ENCODE results near the gene TMEM156. TPM values are rescaled to one million over a fixed set of nuclear protein-coding genes. Genes with fewer than 3 reads are reported as not detected.
A peak's percentile ranks its signal among the peaks of the same experiment; 100 is the strongest.
"Not testable (repeated sequence)": the region's sequence is repeated elsewhere in the genome, so short reads cannot be mapped to it uniquely, and the experiment has no call there.

The TMEM156 gene
- total RNA-seq, 2 experiments from 2014 or later, result 27.6 to 28.2 TPM

GRCh38 chr4:39021631-39022030 lies 10.6 kb downstream of the TMEM156 start:
- peaks cover 32% of the 10 kb centered on the region for H3K9me3 Mint-ChIP-seq
- H3K27ac Mint-ChIP-seq, result no peak overlapping the region
- H3K27me3 Mint-ChIP-seq, result no peaks in the 10 kb centered on the region
- no peak for DNase-seq
- ChIA-PET CTCF (no interaction called here), POLR2A (no interaction called here)
- H3K4me3 Mint-ChIP-seq, result no peak overlapping the region
- peaks cover 68% of the 10 kb centered on the region for H3K36me3 Mint-ChIP-seq (ENCODE audit: low read depth)
- H3K4me1 Mint-ChIP-seq, result peaks cover 13% of the 10 kb centered on the region

GRCh38 chr4:39020130-39020529 lies 12.1 kb downstream of the TMEM156 start:
- peaks cover 6% of the 10 kb centered on the region for H3K4me1 Mint-ChIP-seq
- DNase-seq, result no peak
- POLR2A ChIA-PET, result no interaction called here
- H3K27ac Mint-ChIP-seq, result no peak overlapping the region
- H3K27me3 Mint-ChIP-seq, result no peaks in the 10 kb centered on the region
- CTCF ChIA-PET, result no interaction called here
- H3K36me3 Mint-ChIP-seq (ENCODE audit: low read depth), result peaks cover 75% of the 10 kb centered on the region
- H3K4me3 Mint-ChIP-seq, result no peak overlapping the region
- peaks cover 39% of the 10 kb centered on the region for H3K9me3 Mint-ChIP-seq

DNA sequence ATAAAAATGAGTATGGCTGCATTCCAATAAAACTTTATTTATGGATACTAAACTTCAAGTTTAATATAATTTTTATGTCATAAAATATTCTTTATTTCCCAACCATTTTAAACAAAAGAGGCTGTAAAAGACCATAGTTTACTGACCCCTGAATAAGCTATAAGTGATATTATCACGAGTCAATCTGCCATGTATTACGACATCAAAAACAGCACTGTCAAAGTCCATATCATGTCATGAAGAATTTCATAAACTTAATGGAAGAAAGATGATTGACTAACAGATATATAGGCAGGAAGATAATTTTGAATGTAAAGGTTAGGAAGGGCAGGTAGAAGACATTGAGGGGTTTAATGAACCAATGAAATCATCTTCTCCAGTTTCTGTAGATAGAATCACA lies 18.2 kb downstream of the TMEM156 start:
- CTCF ChIA-PET, result no interaction called here
- Mint-ChIP-seq H3K27ac (no peak overlapping the region), H3K4me1 (peaks cover 2% of the 10 kb centered on the region), H3K4me3 (no peak overlapping the region), H3K9me3 (peaks cover 33% of the 10 kb centered on the region), H3K27me3 (no peaks in the 10 kb centered on the region), H3K36me3 (ENCODE audit: low read depth) (peaks cover 69% of the 10 kb centered on the region)
- POLR2A ChIA-PET, result no interaction called here
- no peak for DNase-seq

DNA sequence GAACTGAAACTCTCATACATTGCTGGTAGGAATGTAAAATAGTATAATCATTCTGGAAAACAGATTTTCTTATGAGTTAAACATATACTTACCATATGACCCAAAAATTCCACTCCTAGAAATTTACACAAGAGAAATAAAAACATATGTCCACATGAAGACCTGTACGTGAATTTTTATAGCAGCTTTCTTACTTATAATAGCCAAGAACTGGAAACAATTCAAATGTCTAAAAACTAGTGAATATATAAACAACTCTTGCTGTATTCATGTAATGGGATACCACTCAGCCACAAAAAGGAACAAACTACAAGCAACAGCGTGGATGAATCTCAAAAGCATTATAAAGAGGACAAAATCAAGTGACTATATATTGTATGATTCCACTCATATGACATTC lies 27.5 kb downstream of the TMEM156 start:
- ChIA-PET CTCF (no interaction called here), POLR2A (no interaction called here)
- Mint-ChIP-seq H3K9me3 (peaks cover 5% of the 10 kb centered on the region), H3K4me3 (no peak overlapping the region), H3K36me3 (ENCODE audit: low read depth) (peaks cover 47% of the 10 kb centered on the region), H3K27me3 (no peaks in the 10 kb centered on the region), H3K27ac (no peak overlapping the region), H3K4me1 (no peaks in the 10 kb centered on the region)
- no peak for DNase-seq

- H3K9me3 Mint-ChIP-seq, result peaks cover 12% of the 10 kb centered on the region
- H3K27me3 Mint-ChIP-seq, POLR2A ChIA-PET, DNase-seq, H3K4me1 Mint-ChIP-seq, CTCF ChIA-PET, H3K4me3 Mint-ChIP-seq, H3K27ac Mint-ChIP-seq: not testable (repeated sequence)
- H3K36me3 Mint-ChIP-seq (ENCODE audit: low read depth), result peaks cover 50% of the 10 kb centered on the region
Observed at GRCh38 chr4:39002058-39002457, 30.2 kb downstream of the TMEM156 start.

GRCh38 chr4:38995660-38996005 lies 36.6 kb downstream of the TMEM156 start:
- no peak overlapping the region for H3K4me3 Mint-ChIP-seq
- ChIA-PET CTCF (no interaction called here), POLR2A (no interaction called here)
- H3K9me3 Mint-ChIP-seq, result peaks cover 10% of the 10 kb centered on the region
- H3K4me1 Mint-ChIP-seq, result peaks cover 8% of the 10 kb centered on the region
- H3K36me3 Mint-ChIP-seq (ENCODE audit: low read depth), result peaks cover 61% of the 10 kb centered on the region
- no peaks in the 10 kb centered on the region for H3K27me3 Mint-ChIP-seq
- no peak overlapping the region for H3K27ac Mint-ChIP-seq
- DNase-seq, result no peak

DNA sequence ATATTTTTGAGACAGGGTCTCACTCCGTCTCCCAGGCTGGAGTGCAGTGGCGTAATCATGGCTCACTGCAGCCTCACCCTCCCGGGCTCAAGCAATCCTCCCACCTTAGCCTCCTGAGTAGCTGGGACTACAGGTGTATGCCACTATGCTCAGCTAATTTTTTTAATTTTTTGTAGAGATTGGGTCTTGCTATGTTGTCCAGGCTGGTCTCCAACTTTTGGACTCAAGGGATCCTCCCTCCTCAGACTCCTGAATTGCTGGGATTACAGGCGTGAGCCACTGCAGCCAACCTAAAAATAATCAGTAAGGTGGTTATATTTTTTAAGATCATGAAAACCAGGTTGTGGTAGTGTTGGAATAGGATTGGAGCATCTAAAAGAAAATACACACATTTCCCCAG lies 38.1 kb downstream of the TMEM156 start:
- Mint-ChIP-seq H3K36me3 (ENCODE audit: low read depth) (peaks cover 58% of the 10 kb centered on the region), H3K4me1 (peaks cover 9% of the 10 kb centered on the region), H3K27me3 (no peaks in the 10 kb centered on the region), H3K4me3 (no peak overlapping the region), H3K27ac (no peak overlapping the region), H3K9me3 (peaks cover 2% of the 10 kb centered on the region)
- ChIA-PET CTCF (interaction anchor here (0.9 to 1.1 kb wide), 2 partner anchors 91 to 141 kb away, joined by 3 to 6 read pairs; no protein-coding TSS in a partner anchor), POLR2A (no interaction called here)
- DNase-seq, result no peak

DNA sequence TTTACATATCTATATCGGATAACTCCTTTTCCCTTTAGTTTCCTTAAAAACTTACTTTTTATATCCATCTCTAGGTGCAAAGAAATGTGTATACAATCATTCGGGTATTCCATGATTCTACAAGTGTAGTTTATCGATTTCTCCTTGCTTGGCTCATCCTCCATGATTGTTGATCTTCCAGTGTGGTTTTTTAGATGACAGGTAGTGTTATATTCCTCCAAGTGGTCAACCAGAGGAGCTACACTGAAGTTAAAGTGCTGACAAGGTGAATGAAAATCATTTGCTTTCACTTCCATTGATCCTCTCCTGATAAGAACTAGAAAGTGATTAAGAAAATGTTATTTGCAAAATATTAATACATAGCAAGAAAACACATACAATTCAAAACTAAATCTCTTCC lies 38.5 kb downstream of the TMEM156 start:
- POLR2A ChIA-PET, result no interaction called here
- Mint-ChIP-seq H3K27me3 (no peaks in the 10 kb centered on the region), H3K27ac (no peak overlapping the region), H3K9me3 (peaks cover 2% of the 10 kb centered on the region), H3K4me1 (peaks cover 13% of the 10 kb centered on the region), H3K4me3 (no peak overlapping the region), H3K36me3 (ENCODE audit: low read depth) (peaks cover 60% of the 10 kb centered on the region)
- CTCF ChIA-PET, result interaction anchor here (0.9 to 1.1 kb wide), 2 partner anchors 91 to 141 kb away, joined by 3 to 6 read pairs; no protein-coding TSS in a partner anchor
- no peak for DNase-seq

- Mint-ChIP-seq H3K27ac (no peak overlapping the region), H3K36me3 (ENCODE audit: low read depth) (peaks cover 60% of the 10 kb centered on the region), H3K4me1 (peaks cover 43% of the 10 kb centered on the region), H3K9me3 (no peaks in the 10 kb centered on the region), H3K4me3 (no peak overlapping the region), H3K27me3 (no peaks in the 10 kb centered on the region)
- POLR2A ChIA-PET, result interaction anchor here (1.4 kb wide), 1 partner anchor 8 kb away, joined by 3 read pairs; no protein-coding TSS in a partner anchor
- no peak for DNase-seq
- CTCF ChIA-PET, result no interaction called here
Observed at GRCh38 chr4:38990241-38990640, 42.0 kb downstream of the TMEM156 start.

- H3K9me3 Mint-ChIP-seq, result no peaks in the 10 kb centered on the region
- H3K4me3 Mint-ChIP-seq, result no peak overlapping the region
- H3K4me1 Mint-ChIP-seq, result peaks cover 47% of the 10 kb centered on the region
- no peak overlapping the region for H3K27ac Mint-ChIP-seq
- no peaks in the 10 kb centered on the region for H3K27me3 Mint-ChIP-seq
- peaks cover 55% of the 10 kb centered on the region for H3K36me3 Mint-ChIP-seq (ENCODE audit: low read depth)
- ChIA-PET POLR2A (interaction anchor here (1.4 kb wide), 1 partner anchor 8 kb away, joined by 3 read pairs; no protein-coding TSS in a partner anchor), CTCF (no interaction called here)
- no peak for DNase-seq
Observed at GRCh38 chr4:38989487-38989886, 42.7 kb downstream of the TMEM156 start.

DNA sequence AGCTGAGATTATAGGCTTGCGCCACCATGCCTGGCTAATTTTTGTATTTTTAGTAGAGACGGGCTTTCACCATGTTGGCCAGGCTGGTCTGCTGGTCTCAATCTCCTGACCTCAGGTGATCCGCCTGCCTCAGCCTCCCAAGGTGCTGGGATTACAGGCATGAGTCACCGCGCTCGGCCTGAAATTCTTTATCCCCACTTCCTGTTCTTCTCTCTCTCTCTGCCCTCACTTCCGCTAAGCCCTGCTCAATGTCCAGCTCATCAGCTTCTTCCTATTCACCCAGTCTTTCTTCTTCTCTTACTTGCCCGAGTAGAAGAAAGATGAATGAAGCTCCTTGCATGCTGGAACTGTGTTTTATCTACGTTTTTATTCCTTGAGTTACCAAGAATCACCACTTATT lies 43.9 kb downstream of the TMEM156 start:
- Mint-ChIP-seq H3K36me3 (ENCODE audit: low read depth) (peaks cover 56% of the 10 kb centered on the region), H3K4me1 (peaks cover 54% of the 10 kb centered on the region), H3K27ac (peak overlapping the region; percentile 37)
- CTCF ChIA-PET, result interaction anchor here (0.6 kb wide), 1 partner anchor 125 kb away, joined by 3 read pairs; no protein-coding TSS in a partner anchor
- H3K27me3 Mint-ChIP-seq, H3K9me3 Mint-ChIP-seq, POLR2A ChIA-PET, DNase-seq, H3K4me3 Mint-ChIP-seq: not testable (repeated sequence)

DNA sequence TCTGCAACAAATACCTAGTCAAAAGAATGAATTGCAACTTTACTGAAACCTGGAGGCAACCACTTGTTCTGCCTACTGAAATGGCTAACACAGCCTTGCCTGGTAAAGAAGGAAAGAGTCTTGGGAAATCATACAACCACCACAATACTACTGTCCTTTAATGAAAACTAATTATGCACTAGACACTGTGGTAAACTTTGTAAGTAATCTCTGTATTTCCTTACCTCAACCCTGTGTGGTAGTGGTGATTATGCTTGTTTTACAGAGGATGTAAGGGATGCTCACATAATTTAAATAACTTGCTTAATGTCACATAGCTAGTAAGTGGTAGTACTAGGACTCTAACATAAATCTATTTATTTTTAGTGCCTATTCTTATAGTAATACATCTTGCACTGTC lies 44.7 kb downstream of the TMEM156 start:
- DNase-seq, result no peak
- Mint-ChIP-seq H3K27ac (peak overlapping the region; percentile 69), H3K36me3 (ENCODE audit: low read depth) (peaks cover 61% of the 10 kb centered on the region), H3K27me3 (no peaks in the 10 kb centered on the region), H3K4me1 (peaks cover 60% of the 10 kb centered on the region), H3K4me3 (no peak overlapping the region), H3K9me3 (no peaks in the 10 kb centered on the region)
- ChIA-PET POLR2A (interaction anchor here (3.2 kb wide), 1 partner anchor 57 kb away, joined by 16 read pairs; no protein-coding TSS in a partner anchor), CTCF (interaction anchor here (0.6 to 1.2 kb wide), 3 partner anchors 40 to 127 kb away, joined by 3 read pairs; no protein-coding TSS in a partner anchor)

GRCh38 chr4:38985410-38986100 lies 46.7 kb downstream of the TMEM156 start:
- no peak for DNase-seq
- no peaks in the 10 kb centered on the region for H3K9me3 Mint-ChIP-seq
- H3K36me3 Mint-ChIP-seq (ENCODE audit: low read depth), result peaks cover 73% of the 10 kb centered on the region
- POLR2A ChIA-PET, result interaction anchor here (0.8 to 3.2 kb wide), 8 partner anchors 27 to 63 kb away, joined by 3 to 16 read pairs (median 6); partner anchors contain the start of gene TMEM156
- CTCF ChIA-PET, result interaction anchor here (0.5 to 2.1 kb wide), 7 partner anchors 45 to 1134 kb away, joined by 3 to 7 read pairs (median 4); no protein-coding TSS in a partner anchor
- peak overlapping the region; percentile 50 for H3K4me3 Mint-ChIP-seq
- peak overlapping the region; percentile 77 for H3K27ac Mint-ChIP-seq
- H3K4me1 Mint-ChIP-seq, result peaks cover 74% of the 10 kb centered on the region
- no peaks in the 10 kb centered on the region for H3K27me3 Mint-ChIP-seq

All from activated CD4-positive, alpha-beta memory T cell treated with anti-CD3 and anti-CD28 coated beads, Interleukin-2, amount 10 ng/mL, durations not matched to agents 7 days and 5 days (primary cell).